Natural killer cell (primary cell): ENCODE data around the gene CA10. TPM values are rescaled to one million over a fixed set of nuclear protein-coding genes. Genes with fewer than 3 reads are reported as not detected.

Experiments
- ATAC-seq, 3 donors: fragments of 150-1000 bp in 2 of 3; fragments of 200-7000 bp in 1 of 3; cut with Tn5 transposase; 1 replicate in 1 of 3; 2 replicates in 2 of 3; pipeline ENCODE4 v1.10.0; 2021; ENCODE audit warnings: mild to moderate bottlenecking in 2 of 3, moderate library complexity in 2 of 3
- DNase-seq, 2 donors: peaks; one replicate each; pipeline versions ENCODE4 v3.0.0 to v3.0.0-alpha.2; 2013 to 2021; ENCODE audit warnings: mixed read lengths in 1 of 2
- H3K27ac ChIP-seq: one replicate; pipeline ENCODE4 v1.5.1; 2013; ENCODE audit warnings: mild to moderate bottlenecking, low read length
- H3K27me3 ChIP-seq: one replicate; pipeline ENCODE4 v1.6.1; 2013; ENCODE audit warnings: low read length; ENCODE audit not compliant: control insufficient read depth, insufficient read depth
- H3K36me3 ChIP-seq: one replicate; pipeline ENCODE4 v1.6.1; 2013; ENCODE audit warnings: low read length; ENCODE audit not compliant: control insufficient read depth, insufficient read depth
- H3K4me1 ChIP-seq: one replicate; pipeline ENCODE4 v1.6.1; 2013; ENCODE audit warnings: low read length; ENCODE audit not compliant: control insufficient read depth, insufficient read depth
- H3K4me3 ChIP-seq: one replicate; pipeline ENCODE4 v1.5.1; 2013; ENCODE audit warnings: low read length
- H3K9me3 ChIP-seq: one replicate; pipeline ENCODE4 v1.6.1; 2013; ENCODE audit warnings: low read length; ENCODE audit not compliant: control insufficient read depth, insufficient read depth
- H3K27ac Mint-ChIP-seq, 2 donors: one replicate each; pipeline ENCODE4 v1.8.0; 2022; ENCODE audit warnings: mild to moderate bottlenecking in 2 of 2, mixed read lengths in 2 of 2, moderate library complexity in 1 of 2
- H3K27me3 Mint-ChIP-seq, 2 donors: one replicate each; pipeline ENCODE4 v1.8.0; 2022; ENCODE audit warnings: low read depth in 2 of 2, mixed read lengths in 2 of 2
- H3K36me3 Mint-ChIP-seq: one replicate; pipeline ENCODE4 v1.8.0; 2022; ENCODE audit warnings: mixed read lengths
- H3K4me1 Mint-ChIP-seq, 2 donors: one replicate each; pipeline ENCODE4 v1.8.0; 2022; ENCODE audit warnings: mixed read lengths in 2 of 2
- H3K4me3 Mint-ChIP-seq: one replicate; pipeline ENCODE4 v1.8.0; 2022; ENCODE audit warnings: mild to moderate bottlenecking, moderate library complexity, mixed read lengths
- H3K9me3 Mint-ChIP-seq, 2 donors: one replicate each; pipeline ENCODE4 v1.8.0; 2022; ENCODE audit warnings: mixed read lengths in 2 of 2
- WGBS: methylation state at CpG from one replicate; pipeline ENCODE4 v1.1.7; 2013; ENCODE audit warnings: missing lambda C conversion rate; ENCODE audit not compliant: insufficient coverage; 5-methylcytosine and 5-hydroxymethylcytosine counted together
- intact Hi-C: fragments of 100-400 bp; cut with micrococcal nuclease; formaldehyde crosslinking; loops from one replicate; pipeline ENCODE4 v1.14.2; 2022
- total RNA-seq, 4 donors: library from RNA; stranded (reverse); fragments of 120-200 nt in 1 of 4; gene quantifications; one replicate each; pipeline versions ENCODE4 v1.2.3 to v1.2.4, GENCODE V29; 2013 to 2022
- TF ChIP-seq, protein P1 (sequence below): fragments of 200-600 bp; IDR thresholded peaks from one replicate; pipeline ENCODE4 v1.8.0; 2022; ENCODE audit warnings: antibody characterized with exemption

The CA10 gene
- total RNA-seq, 3 donors from 2014 or later (not counting 1 experiment from before 2014, with no cell fraction given): not detected

DNA sequence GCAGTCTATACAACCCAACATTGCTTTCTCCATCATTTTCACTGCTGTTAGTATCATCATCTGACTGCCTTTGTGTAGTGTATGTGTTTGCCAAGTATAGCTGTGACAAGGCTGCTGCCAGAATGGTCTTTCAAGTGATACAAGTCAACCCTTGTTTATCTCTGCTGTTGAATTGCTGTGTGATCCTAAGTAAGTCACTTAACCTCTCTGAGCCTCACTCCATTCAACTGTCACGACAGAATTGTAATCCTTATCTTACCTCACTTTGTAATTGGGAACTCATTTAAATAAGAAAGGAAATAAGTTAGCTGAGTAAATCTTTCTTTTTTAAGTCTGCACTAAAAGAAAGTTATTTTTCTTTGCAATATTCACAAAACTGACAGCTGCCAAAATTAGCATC is 340.6 kb downstream of the CA10 start:
- Histone ChIP-seq H3K36me3 (no peaks in the 10 kb centered on the region), H3K4me3 (no peak overlapping the region), H3K27me3 (no peaks in the 10 kb centered on the region), H3K27ac (no peak overlapping the region), H3K9me3 (no peaks in the 10 kb centered on the region), H3K4me1 (no peaks in the 10 kb centered on the region)
- Mint-ChIP-seq H3K27me3 (peaks cover 3 to 6% of the 10 kb centered on the region in 2 donors), H3K9me3 (no peaks in the 10 kb centered on the region), H3K4me1 (no peaks in the 10 kb centered on the region), H3K36me3 (no peaks in the 10 kb centered on the region), H3K4me3 (no peak overlapping the region), H3K27ac (no peak overlapping the region)
- no CpG with 5 or more reads among the region's 1 CpG for whole genome bisulfite sequencing
- intact Hi-C loops: no loop called here
- no peak for DNase-seq
- TF ChIP-seq, protein P1, sequence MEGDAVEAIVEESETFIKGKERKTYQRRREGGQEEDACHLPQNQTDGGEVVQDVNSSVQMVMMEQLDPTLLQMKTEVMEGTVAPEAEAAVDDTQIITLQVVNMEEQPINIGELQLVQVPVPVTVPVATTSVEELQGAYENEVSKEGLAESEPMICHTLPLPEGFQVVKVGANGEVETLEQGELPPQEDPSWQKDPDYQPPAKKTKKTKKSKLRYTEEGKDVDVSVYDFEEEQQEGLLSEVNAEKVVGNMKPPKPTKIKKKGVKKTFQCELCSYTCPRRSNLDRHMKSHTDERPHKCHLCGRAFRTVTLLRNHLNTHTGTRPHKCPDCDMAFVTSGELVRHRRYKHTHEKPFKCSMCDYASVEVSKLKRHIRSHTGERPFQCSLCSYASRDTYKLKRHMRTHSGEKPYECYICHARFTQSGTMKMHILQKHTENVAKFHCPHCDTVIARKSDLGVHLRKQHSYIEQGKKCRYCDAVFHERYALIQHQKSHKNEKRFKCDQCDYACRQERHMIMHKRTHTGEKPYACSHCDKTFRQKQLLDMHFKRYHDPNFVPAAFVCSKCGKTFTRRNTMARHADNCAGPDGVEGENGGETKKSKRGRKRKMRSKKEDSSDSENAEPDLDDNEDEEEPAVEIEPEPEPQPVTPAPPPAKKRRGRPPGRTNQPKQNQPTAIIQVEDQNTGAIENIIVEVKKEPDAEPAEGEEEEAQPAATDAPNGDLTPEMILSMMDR: no peak
- ATAC-seq: no peak

DNA sequence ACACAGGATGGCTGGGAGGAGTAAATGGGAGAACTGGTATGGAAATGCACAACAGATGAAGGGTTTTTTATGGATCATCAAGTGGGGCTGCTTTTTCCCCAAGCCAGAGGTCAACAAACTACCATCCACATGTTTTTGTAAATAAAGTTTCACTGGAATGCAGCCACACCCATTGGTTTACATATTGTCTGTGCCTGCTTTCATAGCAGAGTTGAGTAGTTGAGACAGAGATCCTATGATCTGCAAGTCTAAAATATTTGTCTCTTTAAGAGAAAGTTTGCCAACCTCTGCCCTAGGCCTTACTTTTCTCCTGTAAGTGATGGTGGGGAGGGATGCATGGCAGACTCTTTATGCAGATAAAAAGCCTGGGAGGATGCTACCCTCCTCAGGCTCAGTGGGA is 341.4 kb downstream of the CA10 start:
- Histone ChIP-seq H3K27ac (no peak overlapping the region), H3K4me1 (no peaks in the 10 kb centered on the region), H3K9me3 (no peaks in the 10 kb centered on the region), H3K36me3 (no peaks in the 10 kb centered on the region), H3K27me3 (no peaks in the 10 kb centered on the region), H3K4me3 (no peak overlapping the region)
- Mint-ChIP-seq H3K4me1 (no peaks in the 10 kb centered on the region), H3K4me3 (no peak overlapping the region), H3K27me3 (peaks cover 3 to 6% of the 10 kb centered on the region in 2 donors), H3K9me3 (no peaks in the 10 kb centered on the region), H3K27ac (no peak overlapping the region), H3K36me3 (no peaks in the 10 kb centered on the region)
- intact Hi-C loops: no loop called here
- TF ChIP-seq, protein P1: no peak
- no peak for DNase-seq
- no peak for ATAC-seq

DNA sequence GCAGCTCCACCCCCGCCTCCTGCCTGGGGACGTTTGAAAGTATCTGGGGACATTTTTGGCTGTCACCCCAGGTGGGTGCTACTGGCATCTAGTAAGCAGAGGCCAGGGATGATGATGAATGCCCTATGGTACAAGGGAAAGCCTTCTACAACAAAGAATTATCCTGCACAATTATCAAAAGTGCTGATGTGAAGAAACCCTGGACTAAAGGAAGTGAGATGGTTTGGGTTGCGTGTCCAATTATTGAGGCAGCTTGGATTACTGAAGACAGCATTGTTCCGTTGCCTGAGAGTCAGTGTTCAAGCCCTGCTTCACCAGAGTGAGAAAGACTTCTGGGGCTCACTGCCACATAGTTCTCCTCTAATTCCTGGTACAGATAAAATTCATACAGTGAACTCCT is 343.4 kb downstream of the CA10 start:
- Histone ChIP-seq H3K4me1 (no peaks in the 10 kb centered on the region), H3K36me3 (no peaks in the 10 kb centered on the region), H3K27me3 (no peaks in the 10 kb centered on the region), H3K4me3 (no peak overlapping the region), H3K9me3 (no peaks in the 10 kb centered on the region), H3K27ac (no peak overlapping the region)
- TF ChIP-seq, protein P1: no peak
- Mint-ChIP-seq H3K9me3 (peaks cover 0 to 2% of the 10 kb centered on the region in 2 donors), H3K27ac (no peak overlapping the region), H3K27me3 (peaks cover 0 to 6% of the 10 kb centered on the region in 2 donors), H3K4me1 (no peaks in the 10 kb centered on the region), H3K4me3 (no peak overlapping the region), H3K36me3 (no peaks in the 10 kb centered on the region)
- 94% methylated on average over 2 of the region's 4 CpGs for WGBS
- ATAC-seq (no peak), DNase-seq (no peak)
- intact Hi-C loops: no loop called here

DNA sequence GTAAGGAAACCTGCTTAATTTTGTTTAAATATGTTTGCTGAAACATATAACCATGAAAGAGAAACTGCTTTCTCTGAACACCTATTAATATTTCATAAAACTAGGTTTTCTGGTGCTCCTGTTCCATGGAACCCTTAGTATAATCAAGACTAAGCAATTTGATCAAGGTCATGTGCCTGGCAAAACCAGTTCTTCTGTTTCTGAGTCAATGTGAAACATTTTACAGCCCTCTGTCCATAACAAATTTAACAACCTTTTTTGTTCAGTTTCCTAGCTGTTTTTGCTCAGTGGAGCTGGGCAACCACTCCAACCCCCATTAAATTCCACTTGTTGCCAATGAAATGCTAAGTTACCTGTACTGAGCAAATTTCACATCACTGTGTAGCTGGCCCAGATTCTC is 344.0 kb downstream of the CA10 start:
- TF ChIP-seq, protein P1: no peak
- H3K4me1 ChIP-seq: no peaks in the 10 kb centered on the region
- no peaks in the 10 kb centered on the region for H3K36me3 ChIP-seq
- no peak overlapping the region for H3K27ac Mint-ChIP-seq
- no peak for ATAC-seq
- H3K27ac ChIP-seq: no peak overlapping the region
- peaks cover 0 to 2% of the 10 kb centered on the region in 2 donors for H3K9me3 Mint-ChIP-seq
- H3K9me3 ChIP-seq: no peaks in the 10 kb centered on the region
- no peak for DNase-seq
- no peak overlapping the region for H3K4me3 ChIP-seq
- no peaks in the 10 kb centered on the region for H3K36me3 Mint-ChIP-seq
- peaks cover under 1 to 6% of the 10 kb centered on the region in 2 donors for H3K27me3 Mint-ChIP-seq
- H3K27me3 ChIP-seq: no peaks in the 10 kb centered on the region
- H3K4me3 Mint-ChIP-seq: no peak overlapping the region
- H3K4me1 Mint-ChIP-seq: no peaks in the 10 kb centered on the region
- intact Hi-C loops: no loop called here
